ENCODE results near the gene UIMC1. TPM values are rescaled to one million over a fixed set of nuclear protein-coding genes. Genes with fewer than 3 reads are reported as not detected.

Gene UIMC1
- total RNA-seq, 1 donor from 2014 or later, result 67.7 TPM

DNA sequence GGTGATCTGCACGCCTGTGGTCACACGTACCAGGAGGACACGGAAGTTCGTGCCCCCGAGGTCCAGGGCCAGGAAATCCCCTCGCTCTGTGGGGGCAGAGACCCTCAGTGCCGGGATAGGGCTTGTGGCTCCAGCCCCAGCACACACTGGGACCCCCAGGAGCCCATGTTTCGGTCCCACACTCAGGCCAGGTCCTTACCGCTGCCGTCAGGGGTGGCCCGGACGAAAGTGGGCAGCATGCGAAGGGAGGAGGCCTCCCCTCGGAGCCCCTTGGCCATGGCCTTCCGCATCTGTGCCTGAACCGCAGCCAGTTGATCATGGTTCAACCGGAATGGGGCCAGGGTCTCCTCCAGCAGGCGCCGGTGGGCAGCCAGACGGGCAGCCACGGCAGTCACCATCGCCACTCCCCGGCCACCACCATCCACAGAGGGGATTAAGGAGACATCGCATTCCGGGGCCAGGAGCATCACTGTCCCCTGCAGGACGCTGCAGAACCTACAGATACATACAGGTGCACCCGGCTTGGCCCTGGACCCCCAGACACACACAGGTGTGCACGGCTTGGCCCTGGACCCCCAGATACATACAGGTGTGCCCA is 119.2 kb downstream of the UIMC1 start:
- H3K27ac Mint-ChIP-seq, result no peak overlapping the region
- no peak for DNase-seq (ENCODE audit: low spot score)

DNA sequence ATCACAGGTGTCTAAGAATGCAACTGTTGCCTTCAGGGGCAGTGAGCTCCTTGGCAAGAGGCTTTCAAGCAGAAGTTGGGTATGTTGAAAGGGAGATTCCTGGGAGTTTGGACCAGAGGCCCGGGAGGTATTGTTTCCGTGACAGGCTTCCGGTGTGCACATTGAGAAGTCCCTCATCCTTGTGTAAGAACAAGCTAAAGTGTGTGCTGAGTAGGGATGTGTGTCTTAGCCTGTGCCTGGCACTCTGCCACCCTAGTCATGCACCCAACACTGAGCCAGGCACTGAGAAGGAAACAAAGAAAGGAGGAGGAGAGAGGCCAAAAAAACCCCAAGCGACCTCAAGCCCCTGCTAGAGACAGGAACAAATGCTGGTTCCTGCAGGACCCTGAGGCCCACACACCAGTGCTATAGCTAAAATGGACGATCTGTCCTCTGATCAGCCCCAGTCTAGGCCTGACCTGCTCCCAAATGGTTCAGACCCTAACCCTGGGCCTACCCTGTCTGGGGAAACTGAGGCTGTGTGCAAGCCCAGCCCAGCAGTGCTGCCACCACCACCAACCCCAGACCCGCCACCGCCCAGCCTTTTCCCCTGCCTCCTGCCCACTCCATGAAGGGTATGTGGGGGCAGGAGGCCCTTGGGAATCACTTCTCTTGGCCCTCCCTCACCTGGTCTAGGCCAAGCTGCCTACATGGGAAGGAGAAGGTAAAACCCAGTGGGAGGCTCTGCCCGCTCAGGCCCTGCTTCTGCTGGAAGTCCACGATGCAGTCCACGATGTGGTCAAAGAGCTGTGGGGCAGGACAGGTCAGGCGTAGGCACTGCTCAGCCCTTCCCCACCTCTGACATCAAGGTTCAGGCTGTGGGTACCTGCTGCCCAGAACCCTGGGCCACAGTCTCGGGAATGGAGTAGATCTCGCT is 120.0 kb downstream of the UIMC1 start:
- Histone ChIP-seq H3K9me3 (ENCODE audit: low read depth) (no peaks in the 10 kb centered on the region), H3K79me2 (ENCODE audit: low read depth) (no peaks in the 10 kb centered on the region), H3K27ac (no peak overlapping the region), H3F3A (ENCODE audit: low read depth) (peaks cover 12% of the 10 kb centered on the region), H4K20me1 (ENCODE audit: low read depth) (no peaks in the 10 kb centered on the region), H3K36me3 (no peaks in the 10 kb centered on the region), H3K27me3 (no peaks in the 10 kb centered on the region), H3K4me1 (peaks cover 11% of the 10 kb centered on the region), H3K4me3 (no peak overlapping the region), H2AFZ (replicated peaks) (no peak overlapping the region), H3K9ac (no peak overlapping the region), H3K4me2 (no peak overlapping the region)
- H3K4me1 Mint-ChIP-seq, result peaks cover 34% of the 10 kb centered on the region
- peaks cover 36% of the 10 kb centered on the region for H3K27me3 Mint-ChIP-seq (ENCODE audit: insufficient read depth, low read depth)
- H3K4me3 Mint-ChIP-seq, result no peak overlapping the region
- TF ChIP-seq, protein P1, sequence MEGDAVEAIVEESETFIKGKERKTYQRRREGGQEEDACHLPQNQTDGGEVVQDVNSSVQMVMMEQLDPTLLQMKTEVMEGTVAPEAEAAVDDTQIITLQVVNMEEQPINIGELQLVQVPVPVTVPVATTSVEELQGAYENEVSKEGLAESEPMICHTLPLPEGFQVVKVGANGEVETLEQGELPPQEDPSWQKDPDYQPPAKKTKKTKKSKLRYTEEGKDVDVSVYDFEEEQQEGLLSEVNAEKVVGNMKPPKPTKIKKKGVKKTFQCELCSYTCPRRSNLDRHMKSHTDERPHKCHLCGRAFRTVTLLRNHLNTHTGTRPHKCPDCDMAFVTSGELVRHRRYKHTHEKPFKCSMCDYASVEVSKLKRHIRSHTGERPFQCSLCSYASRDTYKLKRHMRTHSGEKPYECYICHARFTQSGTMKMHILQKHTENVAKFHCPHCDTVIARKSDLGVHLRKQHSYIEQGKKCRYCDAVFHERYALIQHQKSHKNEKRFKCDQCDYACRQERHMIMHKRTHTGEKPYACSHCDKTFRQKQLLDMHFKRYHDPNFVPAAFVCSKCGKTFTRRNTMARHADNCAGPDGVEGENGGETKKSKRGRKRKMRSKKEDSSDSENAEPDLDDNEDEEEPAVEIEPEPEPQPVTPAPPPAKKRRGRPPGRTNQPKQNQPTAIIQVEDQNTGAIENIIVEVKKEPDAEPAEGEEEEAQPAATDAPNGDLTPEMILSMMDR (IDR thresholded peaks at IDR 0.05), result no peak
- no peak for TF ChIP-seq EZH2 (IDR thresholded peaks at IDR 0.05)
- TF ChIP-seq EZH2phosphoT487 (IDR thresholded peaks at IDR 0.05), result no peak
- DNase-seq (ENCODE audit: low spot score), result no peak
- no peaks in the 10 kb centered on the region for H3K9me3 Mint-ChIP-seq
- no peak overlapping the region for H3K27ac Mint-ChIP-seq
- H3K36me3 Mint-ChIP-seq, result no peaks in the 10 kb centered on the region

More for the DNA sequence above, 119.2 kb downstream of the UIMC1 start:
- Histone ChIP-seq H3K4me2 (no peak overlapping the region), H3K9me3 (ENCODE audit: low read depth) (no peaks in the 10 kb centered on the region), H3K79me2 (ENCODE audit: low read depth) (no peaks in the 10 kb centered on the region), H3K4me1 (peaks cover 11% of the 10 kb centered on the region), H4K20me1 (ENCODE audit: low read depth) (no peaks in the 10 kb centered on the region), H3K9ac (no peak overlapping the region), H3K36me3 (no peaks in the 10 kb centered on the region), H3F3A (ENCODE audit: low read depth) (peaks cover 12% of the 10 kb centered on the region), H3K4me3 (no peak overlapping the region), H3K27ac (no peak overlapping the region), H2AFZ (replicated peaks) (no peak overlapping the region), H3K27me3 (no peaks in the 10 kb centered on the region)
- no peak for TF ChIP-seq EZH2phosphoT487 (IDR thresholded peaks at IDR 0.05)
- TF ChIP-seq, protein P1 (IDR thresholded peaks at IDR 0.05), result no peak
- TF ChIP-seq EZH2 (IDR thresholded peaks at IDR 0.05), result no peak
- no peaks in the 10 kb centered on the region for H3K36me3 Mint-ChIP-seq
- peaks cover 33% of the 10 kb centered on the region for H3K27me3 Mint-ChIP-seq (ENCODE audit: insufficient read depth, low read depth)
- H3K4me1 Mint-ChIP-seq, result peaks cover 30% of the 10 kb centered on the region
- no peak overlapping the region for H3K4me3 Mint-ChIP-seq
- H3K9me3 Mint-ChIP-seq, result no peaks in the 10 kb centered on the region

DNA sequence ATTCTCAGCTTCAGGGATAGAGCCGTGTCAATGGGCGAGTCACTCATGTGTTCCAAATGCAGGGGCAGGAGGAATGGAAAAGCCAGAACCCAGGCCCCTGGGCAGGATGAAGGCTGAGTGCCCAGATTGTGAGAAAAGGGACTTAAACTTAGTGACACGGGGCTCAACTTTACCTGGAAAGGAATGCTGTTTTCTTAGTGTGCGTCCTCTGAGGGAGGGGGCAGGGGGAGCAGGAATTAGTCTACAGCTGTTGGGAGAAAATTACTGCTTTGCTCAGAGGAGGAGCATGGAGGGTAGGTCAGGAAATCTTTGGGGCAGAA is 122.0 kb downstream of the UIMC1 start:
- Mint-ChIP-seq H3K4me3 (peak overlapping the region; percentile 17), H3K27me3 (ENCODE audit: insufficient read depth, low read depth) (peaks cover 34% of the 10 kb centered on the region), H3K27ac (peak overlapping the region; percentile 22), H3K36me3 (no peaks in the 10 kb centered on the region), H3K9me3 (no peaks in the 10 kb centered on the region), H3K4me1 (peaks cover 38% of the 10 kb centered on the region)
- Histone ChIP-seq H3K27me3 (no peaks in the 10 kb centered on the region), H3K9me3 (ENCODE audit: low read depth) (no peaks in the 10 kb centered on the region), H3K4me1 (peaks cover 11% of the 10 kb centered on the region), H4K20me1 (ENCODE audit: low read depth) (no peaks in the 10 kb centered on the region), H2AFZ (replicated peaks) (no peak overlapping the region), H3K4me2 (peak overlapping the region; percentile 18), H3K79me2 (ENCODE audit: low read depth) (no peaks in the 10 kb centered on the region), H3F3A (ENCODE audit: low read depth) (peaks cover 12% of the 10 kb centered on the region), H3K9ac (no peak overlapping the region), H3K4me3 (no peak overlapping the region), H3K36me3 (no peaks in the 10 kb centered on the region), H3K27ac (no peak overlapping the region)
- DNase-seq (ENCODE audit: low spot score), result peak; percentile 48
- TF ChIP-seq, protein P1 (IDR thresholded peaks at IDR 0.05), result no peak
- no peak for TF ChIP-seq EZH2phosphoT487 (IDR thresholded peaks at IDR 0.05)
- TF ChIP-seq EZH2 (IDR thresholded peaks at IDR 0.05), result no peak
